ENCODE measurements around the gene PSMC3. TPM values are rescaled to one million over a fixed set of nuclear protein-coding genes. Genes with fewer than 3 reads are reported as not detected.

Gene PSMC3
- total and polyA plus RNA-seq, 8 donors = 8.1 to 175 (median 131) TPM

DNA sequence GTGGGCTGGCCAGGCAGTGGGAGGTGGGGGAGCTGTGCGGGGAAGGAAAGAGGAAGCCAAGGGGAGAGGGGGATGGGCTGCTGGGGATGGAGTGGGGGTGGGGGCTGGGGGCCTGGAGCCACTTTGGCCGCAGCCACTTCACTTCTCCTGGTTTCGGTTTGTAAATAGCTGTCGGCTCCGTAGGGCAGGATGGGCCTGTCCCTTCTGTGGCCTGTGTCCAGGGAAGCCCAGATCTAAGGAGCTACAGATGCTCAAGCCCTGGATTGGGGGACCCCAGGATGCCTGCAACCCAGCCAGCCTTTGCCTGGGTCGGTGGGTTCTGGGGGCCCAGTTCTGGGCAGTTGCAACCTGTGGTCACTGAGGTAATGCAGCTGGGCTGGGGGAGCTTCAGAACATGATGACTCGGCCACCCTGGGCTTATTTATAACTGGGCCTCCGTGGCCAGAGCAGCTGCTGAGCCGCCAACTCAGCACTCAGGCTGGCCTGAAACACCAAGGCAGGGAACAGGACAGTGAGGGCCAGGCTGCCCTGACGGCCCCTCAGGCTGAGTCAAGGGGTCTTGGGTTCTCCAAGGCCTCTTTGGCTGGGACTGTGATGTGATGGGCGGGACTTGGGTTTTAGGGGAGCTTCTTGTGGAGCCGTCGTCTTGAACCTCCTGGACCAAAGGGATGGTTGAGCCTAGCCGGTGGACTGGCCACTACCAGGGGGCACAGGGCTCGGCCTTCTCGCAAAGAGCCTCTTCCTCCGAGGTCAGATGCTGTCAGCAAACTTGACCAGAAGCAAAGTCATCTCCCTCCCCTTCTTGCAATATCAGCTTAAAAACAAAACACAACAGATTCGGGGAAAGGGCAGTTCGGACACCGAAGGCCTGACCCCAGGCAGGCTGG, 32.8 kb downstream of the PSMC3 start:
- peak overlapping the region in 1 of 4 donors; percentile 8 for H3K4me3 ChIP-seq
- peak overlapping the region; percentile 37 to 90 (median 84) for H3K27ac ChIP-seq
- DNase-seq = peak in 1 of 2 donors; percentile 46
- H3K36me3 ChIP-seq = no peaks in the 10 kb centered on the region
- 70 to 77% (median 75%) methylated on average over 16 to 20 of the region's 20 CpGs for WGBS, 5 donors
- H3K4me1 ChIP-seq = peaks cover 0 to 24% (median 4%) of the 10 kb centered on the region in 4 donors
- TF ChIP-seq POLR2A (IDR thresholded peaks at IDR 0.05) = no peak
- no peak for TF ChIP-seq POLR2AphosphoS5 (IDR thresholded peaks at IDR 0.05)
- no peak for TF ChIP-seq EP300 (IDR thresholded peaks at IDR 0.05)
- TF ChIP-seq, protein P1, sequence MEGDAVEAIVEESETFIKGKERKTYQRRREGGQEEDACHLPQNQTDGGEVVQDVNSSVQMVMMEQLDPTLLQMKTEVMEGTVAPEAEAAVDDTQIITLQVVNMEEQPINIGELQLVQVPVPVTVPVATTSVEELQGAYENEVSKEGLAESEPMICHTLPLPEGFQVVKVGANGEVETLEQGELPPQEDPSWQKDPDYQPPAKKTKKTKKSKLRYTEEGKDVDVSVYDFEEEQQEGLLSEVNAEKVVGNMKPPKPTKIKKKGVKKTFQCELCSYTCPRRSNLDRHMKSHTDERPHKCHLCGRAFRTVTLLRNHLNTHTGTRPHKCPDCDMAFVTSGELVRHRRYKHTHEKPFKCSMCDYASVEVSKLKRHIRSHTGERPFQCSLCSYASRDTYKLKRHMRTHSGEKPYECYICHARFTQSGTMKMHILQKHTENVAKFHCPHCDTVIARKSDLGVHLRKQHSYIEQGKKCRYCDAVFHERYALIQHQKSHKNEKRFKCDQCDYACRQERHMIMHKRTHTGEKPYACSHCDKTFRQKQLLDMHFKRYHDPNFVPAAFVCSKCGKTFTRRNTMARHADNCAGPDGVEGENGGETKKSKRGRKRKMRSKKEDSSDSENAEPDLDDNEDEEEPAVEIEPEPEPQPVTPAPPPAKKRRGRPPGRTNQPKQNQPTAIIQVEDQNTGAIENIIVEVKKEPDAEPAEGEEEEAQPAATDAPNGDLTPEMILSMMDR (IDR thresholded peaks at IDR 0.05) = no peak
- intact Hi-C loops (cut with DNase I; ENCODE audit: low total_unique reads) = no loop called here
- H3K9me3 ChIP-seq = no peaks in the 10 kb centered on the region
- H3K27me3 ChIP-seq = no peaks in the 10 kb centered on the region

DNA sequence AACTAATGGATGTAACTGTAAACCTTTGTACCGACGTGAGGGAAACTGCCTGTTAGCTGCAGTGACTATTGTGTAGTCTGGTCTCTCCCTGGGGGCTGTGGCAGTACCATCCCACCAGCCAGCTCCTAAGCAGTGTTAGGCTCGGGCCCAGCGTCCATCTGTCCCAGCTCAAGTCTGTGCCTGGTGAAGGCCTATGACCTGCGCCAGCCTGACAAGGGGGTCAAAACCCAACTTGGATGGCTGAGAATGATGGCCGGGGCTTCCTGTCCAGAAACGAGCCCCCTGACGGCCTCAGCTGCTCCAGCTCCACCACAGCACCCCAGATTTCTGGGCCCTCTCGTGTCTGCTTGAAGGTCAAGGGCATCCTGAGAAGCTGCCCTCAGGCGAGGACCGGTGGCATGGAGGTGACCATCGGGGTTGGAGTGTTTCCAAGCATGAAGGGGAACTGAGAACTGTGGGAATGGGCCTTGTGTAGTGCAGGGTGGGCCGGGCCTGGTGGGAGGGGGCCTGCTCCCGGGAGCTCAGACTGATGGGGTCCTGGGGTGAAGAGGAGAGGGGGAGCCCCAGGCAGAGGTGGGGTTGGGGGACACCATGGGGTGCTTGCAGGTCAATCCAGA, 33.6 kb downstream of the PSMC3 start:
- DNase-seq = peak in 1 of 2 donors; percentile 14
- no peaks in the 10 kb centered on the region for H3K9me3 ChIP-seq
- H3K27me3 ChIP-seq = no peaks in the 10 kb centered on the region
- H3K36me3 ChIP-seq = no peaks in the 10 kb centered on the region
- peaks cover 0 to 24% (median 4%) of the 10 kb centered on the region in 4 donors for H3K4me1 ChIP-seq
- peak overlapping the region in 4 of 5 donors; percentile 13 to 90 (median 84) for H3K27ac ChIP-seq
- intact Hi-C loops (cut with DNase I; ENCODE audit: low total_unique reads) = no loop called here
- H3K4me3 ChIP-seq = no peak overlapping the region
- no peak for TF ChIP-seq EP300 (IDR thresholded peaks at IDR 0.05)
- TF ChIP-seq, protein P1 (IDR thresholded peaks at IDR 0.05) = no peak
- TF ChIP-seq POLR2A (IDR thresholded peaks at IDR 0.05) = no peak
- TF ChIP-seq POLR2AphosphoS5 (IDR thresholded peaks at IDR 0.05) = no peak
- WGBS, 5 donors = 72 to 85% (median 82%) methylated on average over 10 to 14 of the region's 14 CpGs

DNA sequence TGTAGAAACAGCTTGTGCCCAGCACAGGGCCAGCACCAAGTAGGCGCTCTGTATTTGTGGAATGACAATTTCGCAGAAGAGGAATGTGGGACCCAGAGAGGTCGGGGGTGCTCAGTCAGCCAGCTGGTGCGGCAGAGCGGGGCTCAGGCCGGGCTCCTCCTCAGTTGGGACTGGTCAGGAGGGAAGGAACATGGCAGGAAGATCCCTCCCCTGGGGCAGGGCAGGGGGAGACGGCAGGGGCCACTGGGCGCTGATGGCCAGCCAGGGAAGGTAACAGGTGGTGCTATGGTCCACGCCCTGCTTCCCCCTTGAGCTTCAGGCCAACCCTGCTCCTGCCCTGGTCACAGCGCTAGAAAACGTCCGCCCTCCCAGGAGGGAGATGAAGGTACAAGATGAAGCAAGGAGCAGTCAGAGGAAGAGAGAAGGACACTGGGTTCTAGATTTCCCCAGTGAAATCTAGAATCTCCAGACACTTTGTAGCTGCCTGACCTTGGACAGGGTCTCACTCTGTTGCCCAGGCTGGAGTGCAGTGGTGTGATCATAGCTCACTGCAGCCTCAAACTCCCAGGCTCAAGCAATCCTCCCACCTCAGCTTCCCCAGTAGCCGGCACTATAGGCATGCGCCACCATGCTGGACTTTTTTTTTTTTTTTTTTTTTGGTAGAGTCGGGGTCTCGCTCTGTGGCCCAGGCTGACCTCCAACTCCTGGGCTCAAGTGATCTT, 34.4 kb downstream of the PSMC3 start:
- TF ChIP-seq POLR2AphosphoS5 (IDR thresholded peaks at IDR 0.05) (no peak), EP300 (IDR thresholded peaks at IDR 0.05) (no peak), POLR2A (IDR thresholded peaks at IDR 0.05) (no peak)
- TF ChIP-seq, protein P1 (IDR thresholded peaks at IDR 0.05) = no peak
- Histone ChIP-seq H3K27ac (peak overlapping the region in 3 of 5 donors; percentile 44 to 90 (median 85)), H3K27me3 (no peaks in the 10 kb centered on the region), H3K4me1 (peaks cover 0 to 24% (median 4%) of the 10 kb centered on the region in 4 donors), H3K4me3 (no peak overlapping the region), H3K9me3 (no peaks in the 10 kb centered on the region), H3K36me3 (no peaks in the 10 kb centered on the region)
- 88 to 95% (median 90%) methylated on average over 16 of the region's 16 CpGs for WGBS, 5 donors
- no peak for DNase-seq
- intact Hi-C loops (cut with DNase I; ENCODE audit: low total_unique reads) = no loop called here

- DNase-seq = peak in 1 of 2 donors; percentile 42
Measured at GRCh38 chr11:47391077-47391583, 35.1 kb downstream of the PSMC3 start.

More at GRCh38 chr11:47391077-47391583, 35.1 kb downstream of the PSMC3 start:
- peaks cover 0 to 24% (median 4%) of the 10 kb centered on the region in 4 donors for H3K4me1 ChIP-seq
- TF ChIP-seq EP300 (IDR thresholded peaks at IDR 0.05) (no peak), POLR2AphosphoS5 (IDR thresholded peaks at IDR 0.05) (no peak)
- WGBS, 5 donors = 76 to 83% (median 78%) methylated on average over 11 of the region's 11 CpGs
- H3K4me3 ChIP-seq = no peak overlapping the region
- no peaks in the 10 kb centered on the region for H3K36me3 ChIP-seq
- H3K27ac ChIP-seq = peak overlapping the region in 3 of 5 donors; percentile 44 to 90 (median 85)
- intact Hi-C loops (cut with DNase I; ENCODE audit: low total_unique reads) = no loop called here
- no peaks in the 10 kb centered on the region for H3K27me3 ChIP-seq
- no peaks in the 10 kb centered on the region for H3K9me3 ChIP-seq

Data from stomach (tissue), 9 donors.